Activated naive CD8-positive, alpha-beta T cell (primary cell): Measurements from ENCODE around the gene RASSF6.
"Not testable (repeated sequence)": the region's sequence is repeated elsewhere in the genome, so short reads cannot be mapped to it uniquely, and the experiment has no call there.

Source experiments
- H3K27ac Mint-ChIP-seq: one replicate; pipeline ENCODE4 v1.8.0; 2021; ENCODE audit warnings: mixed read lengths
- H3K27me3 Mint-ChIP-seq: one replicate; pipeline ENCODE4 v1.8.0; 2021; ENCODE audit warnings: mixed read lengths
- H3K36me3 Mint-ChIP-seq: one replicate; pipeline ENCODE4 v1.8.0; 2021; ENCODE audit warnings: mixed read lengths
- H3K4me1 Mint-ChIP-seq: one replicate; pipeline ENCODE4 v1.8.0; 2021; ENCODE audit warnings: low read depth, mixed read lengths
- H3K4me3 Mint-ChIP-seq: one replicate; pipeline ENCODE4 v1.8.0; 2021; ENCODE audit warnings: mild to moderate bottlenecking, mixed read lengths
- H3K9me3 Mint-ChIP-seq: one replicate; pipeline ENCODE4 v1.8.0; 2021; ENCODE audit warnings: low read depth, mixed read lengths

RASSF6 gene

GRCh38 chr4:73628834-73629233, 8.6 kb upstream of the RASSF6 start:
- H3K27ac Mint-ChIP-seq, H3K9me3 Mint-ChIP-seq, H3K36me3 Mint-ChIP-seq, H3K27me3 Mint-ChIP-seq, H3K4me3 Mint-ChIP-seq, H3K4me1 Mint-ChIP-seq: not testable (repeated sequence)

GRCh38 chr4:73621357-73621756, 1.1 kb upstream of the RASSF6 start:
- no peaks in the 10 kb centered on the region for H3K9me3 Mint-ChIP-seq
- H3K27ac Mint-ChIP-seq: no peak overlapping the region
- peaks cover 8% of the 10 kb centered on the region for H3K4me1 Mint-ChIP-seq
- H3K4me3 Mint-ChIP-seq: no peak overlapping the region
- no peaks in the 10 kb centered on the region for H3K36me3 Mint-ChIP-seq
- H3K27me3 Mint-ChIP-seq: peaks cover 8% of the 10 kb centered on the region

GRCh38 chr4:73619346-73619745, 890 bp downstream of the RASSF6 start:
- peaks cover 8% of the 10 kb centered on the region for H3K4me1 Mint-ChIP-seq
- no peaks in the 10 kb centered on the region for H3K9me3 Mint-ChIP-seq
- H3K36me3 Mint-ChIP-seq: no peaks in the 10 kb centered on the region
- peaks cover 8% of the 10 kb centered on the region for H3K27me3 Mint-ChIP-seq
- H3K27ac Mint-ChIP-seq: no peak overlapping the region
- no peak overlapping the region for H3K4me3 Mint-ChIP-seq

- H3K27me3 Mint-ChIP-seq: peaks cover 12% of the 10 kb centered on the region
- H3K9me3 Mint-ChIP-seq: no peaks in the 10 kb centered on the region
- no peaks in the 10 kb centered on the region for H3K36me3 Mint-ChIP-seq
- H3K4me1 Mint-ChIP-seq: peaks cover 8% of the 10 kb centered on the region
- no peak overlapping the region for H3K4me3 Mint-ChIP-seq
- no peak overlapping the region for H3K27ac Mint-ChIP-seq
Measured at GRCh38 chr4:73617256-73617655, 3.0 kb downstream of the RASSF6 start.

- no peak overlapping the region for H3K27ac Mint-ChIP-seq
- no peaks in the 10 kb centered on the region for H3K9me3 Mint-ChIP-seq
- no peak overlapping the region for H3K4me3 Mint-ChIP-seq
- H3K27me3 Mint-ChIP-seq: peaks cover 9% of the 10 kb centered on the region
- H3K36me3 Mint-ChIP-seq: no peaks in the 10 kb centered on the region
- peaks cover 5% of the 10 kb centered on the region for H3K4me1 Mint-ChIP-seq
Measured at GRCh38 chr4:73615613-73616012, 4.6 kb downstream of the RASSF6 start.

GRCh38 chr4:73614311-73614867, 5.8 kb downstream of the RASSF6 start:
- H3K27ac Mint-ChIP-seq: no peak overlapping the region
- no peaks in the 10 kb centered on the region for H3K9me3 Mint-ChIP-seq
- H3K36me3 Mint-ChIP-seq: no peaks in the 10 kb centered on the region
- no peaks in the 10 kb centered on the region for H3K4me1 Mint-ChIP-seq
- H3K4me3 Mint-ChIP-seq: no peak overlapping the region
- peaks cover 4% of the 10 kb centered on the region for H3K27me3 Mint-ChIP-seq

- Mint-ChIP-seq H3K4me3 (no peak overlapping the region), H3K4me1 (no peaks in the 10 kb centered on the region), H3K27me3 (peaks cover 4% of the 10 kb centered on the region), H3K27ac (no peak overlapping the region), H3K9me3 (no peaks in the 10 kb centered on the region), H3K36me3 (no peaks in the 10 kb centered on the region)
Measured at GRCh38 chr4:73613130-73613529, 7.1 kb downstream of the RASSF6 start.

GRCh38 chr4:73612032-73612431, 8.2 kb downstream of the RASSF6 start:
- Mint-ChIP-seq H3K4me1 (peaks cover 3% of the 10 kb centered on the region), H3K27me3 (peaks cover 4% of the 10 kb centered on the region), H3K27ac (no peak overlapping the region), H3K4me3 (no peak overlapping the region), H3K36me3 (no peaks in the 10 kb centered on the region), H3K9me3 (no peaks in the 10 kb centered on the region)

- no peaks in the 10 kb centered on the region for H3K36me3 Mint-ChIP-seq
- no peak overlapping the region for H3K4me3 Mint-ChIP-seq
- H3K27ac Mint-ChIP-seq: no peak overlapping the region
- H3K27me3 Mint-ChIP-seq: peaks cover 4% of the 10 kb centered on the region
- H3K9me3 Mint-ChIP-seq: no peaks in the 10 kb centered on the region
- H3K4me1 Mint-ChIP-seq: peaks cover 3% of the 10 kb centered on the region
Measured at GRCh38 chr4:73609706-73610105, 10.5 kb downstream of the RASSF6 start.

GRCh38 chr4:73608689-73609594, 11.3 kb downstream of the RASSF6 start:
- Mint-ChIP-seq H3K4me3 (no peak overlapping the region), H3K4me1 (peaks cover 3% of the 10 kb centered on the region), H3K27me3 (peaks cover 4% of the 10 kb centered on the region), H3K27ac (no peak overlapping the region), H3K36me3 (no peaks in the 10 kb centered on the region), H3K9me3 (no peaks in the 10 kb centered on the region)

GRCh38 chr4:73607375-73608033, 12.7 kb downstream of the RASSF6 start:
- H3K4me1 Mint-ChIP-seq: peaks cover 3% of the 10 kb centered on the region
- no peak overlapping the region for H3K4me3 Mint-ChIP-seq
- H3K27ac Mint-ChIP-seq: no peak overlapping the region
- no peaks in the 10 kb centered on the region for H3K27me3 Mint-ChIP-seq
- H3K9me3 Mint-ChIP-seq: no peaks in the 10 kb centered on the region
- H3K36me3 Mint-ChIP-seq: no peaks in the 10 kb centered on the region

- Mint-ChIP-seq H3K9me3 (no peaks in the 10 kb centered on the region), H3K4me1 (peaks cover 3% of the 10 kb centered on the region), H3K4me3 (no peak overlapping the region), H3K27ac (no peak overlapping the region), H3K27me3 (no peaks in the 10 kb centered on the region), H3K36me3 (no peaks in the 10 kb centered on the region)
Measured at GRCh38 chr4:73606465-73606974, 13.7 kb downstream of the RASSF6 start.

GRCh38 chr4:73603854-73604584, 16.2 kb downstream of the RASSF6 start:
- H3K27me3 Mint-ChIP-seq: no peaks in the 10 kb centered on the region
- H3K36me3 Mint-ChIP-seq: no peaks in the 10 kb centered on the region
- no peak overlapping the region for H3K27ac Mint-ChIP-seq
- H3K4me1 Mint-ChIP-seq: peaks cover 3% of the 10 kb centered on the region
- no peak overlapping the region for H3K4me3 Mint-ChIP-seq
- no peaks in the 10 kb centered on the region for H3K9me3 Mint-ChIP-seq

GRCh38 chr4:73603271-73603710, 16.9 kb downstream of the RASSF6 start:
- H3K36me3 Mint-ChIP-seq: no peaks in the 10 kb centered on the region
- peaks cover 3% of the 10 kb centered on the region for H3K4me1 Mint-ChIP-seq
- H3K27me3 Mint-ChIP-seq: no peaks in the 10 kb centered on the region
- no peaks in the 10 kb centered on the region for H3K9me3 Mint-ChIP-seq
- H3K27ac Mint-ChIP-seq: no peak overlapping the region
- no peak overlapping the region for H3K4me3 Mint-ChIP-seq

- Mint-ChIP-seq H3K27ac (no peak overlapping the region), H3K4me3 (no peak overlapping the region), H3K4me1 (no peaks in the 10 kb centered on the region), H3K9me3 (no peaks in the 10 kb centered on the region), H3K27me3 (no peaks in the 10 kb centered on the region), H3K36me3 (no peaks in the 10 kb centered on the region)
Measured at GRCh38 chr4:73600954-73601353, 19.3 kb downstream of the RASSF6 start.
